ENCODE measurements around the gene ZBTB7C.

GRCh38 chr18:48099481-48100164 is 309.6 kb downstream of the ZBTB7C start:
- TF ChIP-seq YY1 (IDR thresholded peaks at IDR 0.05; ENCODE audit: insufficient read depth, insufficient read length) (no peak), ZNF274 (IDR thresholded peaks at IDR 0.05; ENCODE audit: low read depth, low read length) (no peak)

Data from NT2/D1 (cell line).